ENCODE results near the gene MXI1. TPM values are rescaled to one million over a fixed set of nuclear protein-coding genes. Genes with fewer than 3 reads are reported as not detected.

Gene MXI1
- total RNA-seq, 1 experiment from 2014 or later = 12.1 TPM

- no peaks in the 10 kb centered on the region for H3K4me1 ChIP-seq (ENCODE audit: control insufficient read depth, insufficient read depth, low read length)
- no peaks in the 10 kb centered on the region for H3K36me3 ChIP-seq (ENCODE audit: control insufficient read depth, insufficient read depth, low read length)
- TF ChIP-seq POLR2AphosphoS5 (IDR thresholded peaks at IDR 0.05; ENCODE audit: low read depth, low read length) (no peak), SIN3A (IDR thresholded peaks at IDR 0.05; ENCODE audit: borderline replicate concordance, insufficient read depth, low read depth, low read length) (no peak), TCF7L2 (IDR thresholded peaks at IDR 0.05; ENCODE audit: low read depth, low read length) (no peak), REST (IDR thresholded peaks at IDR 0.05; ENCODE audit: insufficient read depth in 1 of 2, low read depth in 2 of 2, low read length in 1 of 2) (no peak)
- TF ChIP-seq, protein P1, sequence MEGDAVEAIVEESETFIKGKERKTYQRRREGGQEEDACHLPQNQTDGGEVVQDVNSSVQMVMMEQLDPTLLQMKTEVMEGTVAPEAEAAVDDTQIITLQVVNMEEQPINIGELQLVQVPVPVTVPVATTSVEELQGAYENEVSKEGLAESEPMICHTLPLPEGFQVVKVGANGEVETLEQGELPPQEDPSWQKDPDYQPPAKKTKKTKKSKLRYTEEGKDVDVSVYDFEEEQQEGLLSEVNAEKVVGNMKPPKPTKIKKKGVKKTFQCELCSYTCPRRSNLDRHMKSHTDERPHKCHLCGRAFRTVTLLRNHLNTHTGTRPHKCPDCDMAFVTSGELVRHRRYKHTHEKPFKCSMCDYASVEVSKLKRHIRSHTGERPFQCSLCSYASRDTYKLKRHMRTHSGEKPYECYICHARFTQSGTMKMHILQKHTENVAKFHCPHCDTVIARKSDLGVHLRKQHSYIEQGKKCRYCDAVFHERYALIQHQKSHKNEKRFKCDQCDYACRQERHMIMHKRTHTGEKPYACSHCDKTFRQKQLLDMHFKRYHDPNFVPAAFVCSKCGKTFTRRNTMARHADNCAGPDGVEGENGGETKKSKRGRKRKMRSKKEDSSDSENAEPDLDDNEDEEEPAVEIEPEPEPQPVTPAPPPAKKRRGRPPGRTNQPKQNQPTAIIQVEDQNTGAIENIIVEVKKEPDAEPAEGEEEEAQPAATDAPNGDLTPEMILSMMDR (IDR thresholded peaks at IDR 0.05) = no peak
- in situ Hi-C loops (cut with HindIII; ENCODE audit: low pct_unique_long_range_greater_than_20kb, low sequenced_read_pairs) (no loop called here), intact Hi-C loops (cut with micrococcal nuclease; ENCODE audit: unreplicated experiment) (no loop called here)
- H3K4me3 ChIP-seq (ENCODE audit: low read depth in 2 of 2, low read length in 2 of 2) = no peak overlapping the region
- CTCF ChIA-PET = interaction anchor here (0.6 kb wide), 1 partner anchor 32 kb away, joined by 7 read pairs; no protein-coding TSS in a partner anchor
- ATAC-seq (no peak), DNase-seq (ENCODE audit: low read depth, low spot score) (no peak)
- no peaks in the 10 kb centered on the region for H3K27me3 ChIP-seq (ENCODE audit: control insufficient read depth, insufficient read depth, low read length)
- POLR2A ChIA-PET = interaction anchor here (0.6 kb wide), 1 partner anchor 15 kb away, joined by 3 read pairs; no protein-coding TSS in a partner anchor
- no TSS peak for BruUV-seq (replicated peaks)
- no peaks in the 10 kb centered on the region for H3K9me3 ChIP-seq (ENCODE audit: control insufficient read depth, insufficient read depth, low read depth, low read length)
- no peak overlapping the region for H3K27ac ChIP-seq (ENCODE audit: low read length)
Observed at GRCh38 chr10:110176141-110177030, 31.0 kb upstream of the MXI1 start.

- CTCF ChIA-PET = no interaction called here
- no peaks in the 10 kb centered on the region for H3K9me3 ChIP-seq (ENCODE audit: control insufficient read depth, insufficient read depth, low read depth, low read length)
- TF ChIP-seq POLR2AphosphoS5 (IDR thresholded peaks at IDR 0.05; ENCODE audit: low read depth, low read length) = no peak
- TF ChIP-seq SIN3A (IDR thresholded peaks at IDR 0.05; ENCODE audit: borderline replicate concordance, insufficient read depth, low read depth, low read length) = no peak
- TF ChIP-seq, protein P1 (IDR thresholded peaks at IDR 0.05) = no peak
- TF ChIP-seq REST (IDR thresholded peaks at IDR 0.05; ENCODE audit: insufficient read depth in 1 of 2, low read depth in 2 of 2, low read length in 1 of 2) = no peak
- no peak for TF ChIP-seq TCF7L2 (IDR thresholded peaks at IDR 0.05; ENCODE audit: low read depth, low read length)
- in situ Hi-C loops (cut with HindIII; ENCODE audit: low pct_unique_long_range_greater_than_20kb, low sequenced_read_pairs) = no loop called here
- POLR2A ChIA-PET = no interaction called here
- intact Hi-C loops (cut with micrococcal nuclease; ENCODE audit: unreplicated experiment) = no loop called here
- H3K27me3 ChIP-seq (ENCODE audit: control insufficient read depth, insufficient read depth, low read length) = no peaks in the 10 kb centered on the region
- ATAC-seq (no peak), DNase-seq (ENCODE audit: low read depth, low spot score) (no peak)
- BruUV-seq (replicated peaks) = no TSS peak
- no peak overlapping the region for H3K4me3 ChIP-seq (ENCODE audit: low read depth in 2 of 2, low read length in 2 of 2)
- H3K27ac ChIP-seq (ENCODE audit: low read length) = no peak overlapping the region
- H3K4me1 ChIP-seq (ENCODE audit: control insufficient read depth, insufficient read depth, low read length) = no peaks in the 10 kb centered on the region
- no peaks in the 10 kb centered on the region for H3K36me3 ChIP-seq (ENCODE audit: control insufficient read depth, insufficient read depth, low read length)
Observed at GRCh38 chr10:110179220-110179619, 28.2 kb upstream of the MXI1 start.
